Neural cell (in vitro differentiated cells): ENCODE measurements around the gene ZNF697.

Source experiments
- EP300 ChIP-seq: fragments of 450-650 bp; conservative IDR thresholded peaks from 2 replicates; pipeline ENCODE4 v1.6.1; 2014; ENCODE audit warnings: antibody characterized with exemption, mild to moderate bottlenecking, moderate library complexity; ENCODE audit not compliant: poor library complexity, severe bottlenecking
- EZH2 ChIP-seq: fragments of 200-600, 300-800 bp; shearing (Covaris generic), sonication (generic); IDR thresholded peaks from 2 replicates; pipeline ENCODE4 v1.6.1; 2014; ENCODE audit warnings: antibody characterized with exemption, low read length, borderline replicate concordance, mild to moderate bottlenecking; ENCODE audit not compliant: insufficient read depth, poor library complexity, severe bottlenecking
- MXI1 ChIP-seq: fragments of 450-650 bp; conservative IDR thresholded peaks from 2 replicates; pipeline ENCODE4 v1.6.1; 2014; ENCODE audit warnings: antibody characterized with exemption, mild to moderate bottlenecking; ENCODE audit not compliant: poor library complexity, severe bottlenecking
- POLR2AphosphoS5 ChIP-seq: IDR thresholded peaks from 2 replicates; pipeline ENCODE4 v1.6.1; 2012
- RAD21 ChIP-seq: fragments of 450-650 bp; conservative IDR thresholded peaks from 2 replicates; pipeline ENCODE4 v1.6.1; 2014; ENCODE audit warnings: antibody characterized with exemption, mild to moderate bottlenecking, moderate library complexity
- REST ChIP-seq: IDR thresholded peaks from 2 replicates; pipeline ENCODE4 v1.6.1; 2012; ENCODE audit warnings: borderline replicate concordance
- SMC3 ChIP-seq: fragments of 450-650 bp; conservative IDR thresholded peaks from 2 replicates; pipeline ENCODE4 v1.6.1; 2014; ENCODE audit warnings: antibody characterized with exemption, mild to moderate bottlenecking, moderate library complexity; ENCODE audit not compliant: poor library complexity
- TAF1 ChIP-seq: IDR thresholded peaks from 2 replicates; pipeline ENCODE4 v1.6.1; 2012; ENCODE audit warnings: low read depth
- TF ChIP-seq, protein P1 (sequence below): fragments of 450-650 bp; IDR thresholded peaks from 2 replicates; pipeline ENCODE4 v1.5.1; 2014; ENCODE audit warnings: antibody characterized with exemption, mild to moderate bottlenecking, moderate library complexity; ENCODE audit not compliant: poor library complexity, severe bottlenecking

DNA sequence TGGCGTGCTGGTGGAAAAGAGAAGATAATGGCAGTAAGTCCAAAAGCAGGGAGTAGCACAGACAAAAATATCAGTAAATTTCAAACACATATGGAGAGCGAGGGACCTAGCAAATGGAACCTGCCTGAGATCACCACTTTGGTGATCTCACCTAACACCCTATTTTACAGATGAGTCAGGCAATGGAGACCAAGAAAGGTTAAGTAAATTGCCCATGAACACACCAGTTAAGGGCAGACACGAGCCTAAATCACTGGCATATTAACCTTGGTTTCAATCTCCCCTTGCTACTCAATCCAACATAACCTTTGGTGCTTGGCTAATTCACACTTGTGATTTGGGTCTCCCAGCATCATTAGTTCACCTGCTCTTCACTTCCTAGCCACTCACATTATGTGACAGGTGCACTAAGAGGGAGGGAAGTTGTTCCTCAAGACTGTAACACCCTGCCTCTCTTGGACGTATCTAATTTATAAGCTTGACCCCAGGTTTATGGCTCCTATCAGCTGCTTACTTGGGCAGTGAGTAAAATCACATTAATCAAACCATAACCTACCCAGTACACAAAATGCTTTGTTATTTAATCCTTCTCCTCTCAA lies 11.5 kb downstream of the ZNF697 start:
- TF ChIP-seq, protein P1, sequence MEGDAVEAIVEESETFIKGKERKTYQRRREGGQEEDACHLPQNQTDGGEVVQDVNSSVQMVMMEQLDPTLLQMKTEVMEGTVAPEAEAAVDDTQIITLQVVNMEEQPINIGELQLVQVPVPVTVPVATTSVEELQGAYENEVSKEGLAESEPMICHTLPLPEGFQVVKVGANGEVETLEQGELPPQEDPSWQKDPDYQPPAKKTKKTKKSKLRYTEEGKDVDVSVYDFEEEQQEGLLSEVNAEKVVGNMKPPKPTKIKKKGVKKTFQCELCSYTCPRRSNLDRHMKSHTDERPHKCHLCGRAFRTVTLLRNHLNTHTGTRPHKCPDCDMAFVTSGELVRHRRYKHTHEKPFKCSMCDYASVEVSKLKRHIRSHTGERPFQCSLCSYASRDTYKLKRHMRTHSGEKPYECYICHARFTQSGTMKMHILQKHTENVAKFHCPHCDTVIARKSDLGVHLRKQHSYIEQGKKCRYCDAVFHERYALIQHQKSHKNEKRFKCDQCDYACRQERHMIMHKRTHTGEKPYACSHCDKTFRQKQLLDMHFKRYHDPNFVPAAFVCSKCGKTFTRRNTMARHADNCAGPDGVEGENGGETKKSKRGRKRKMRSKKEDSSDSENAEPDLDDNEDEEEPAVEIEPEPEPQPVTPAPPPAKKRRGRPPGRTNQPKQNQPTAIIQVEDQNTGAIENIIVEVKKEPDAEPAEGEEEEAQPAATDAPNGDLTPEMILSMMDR: no peak
- TF ChIP-seq POLR2AphosphoS5 (no peak), EZH2 (no peak), REST (no peak), SMC3 (no peak), EP300 (no peak), MXI1 (no peak), RAD21 (no peak), TAF1 (no peak)
